ENCODE results near the gene JPT1. TPM values are rescaled to one million over a fixed set of nuclear protein-coding genes. Genes with fewer than 3 reads are reported as not detected.

The JPT1 gene
- polyA plus RNA-seq, 4 donors: 85.8 to 108 (median 93.7) TPM

GRCh38 chr17:75109407-75110233, 44.7 kb downstream of the JPT1 start, which contains the start of gene ARMC7:
TSS of gene ARMC7 (plus strand) at chr17:75109969. CDS start at chr17:75110289, 320 bp downstream.
- peak in 1 of 4 donors; percentile 64 for DNase-seq (ENCODE audit: low read depth in 4 of 4, low spot score in 2 of 4)

DNA sequence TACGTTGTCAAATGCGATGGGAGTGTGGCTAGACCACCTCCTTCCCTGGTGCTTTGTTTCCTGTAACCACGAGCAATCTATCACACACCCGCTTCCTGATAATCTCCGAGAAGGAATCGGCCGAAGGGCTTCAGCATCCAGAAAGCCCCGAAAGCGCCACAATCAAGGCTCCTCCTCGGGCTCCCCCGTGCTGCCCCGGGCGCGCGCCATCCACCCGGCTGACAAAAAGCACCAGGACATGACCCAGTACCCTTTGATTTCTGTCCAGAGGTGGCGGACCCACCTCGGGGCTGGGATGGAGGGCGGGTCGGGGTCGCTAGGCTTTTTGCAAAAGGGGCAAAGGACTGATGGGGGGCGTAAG, 45.3 kb downstream of the JPT1 start:
- DNase-seq (ENCODE audit: low read depth in 4 of 4, low spot score in 2 of 4): no peak

DNA sequence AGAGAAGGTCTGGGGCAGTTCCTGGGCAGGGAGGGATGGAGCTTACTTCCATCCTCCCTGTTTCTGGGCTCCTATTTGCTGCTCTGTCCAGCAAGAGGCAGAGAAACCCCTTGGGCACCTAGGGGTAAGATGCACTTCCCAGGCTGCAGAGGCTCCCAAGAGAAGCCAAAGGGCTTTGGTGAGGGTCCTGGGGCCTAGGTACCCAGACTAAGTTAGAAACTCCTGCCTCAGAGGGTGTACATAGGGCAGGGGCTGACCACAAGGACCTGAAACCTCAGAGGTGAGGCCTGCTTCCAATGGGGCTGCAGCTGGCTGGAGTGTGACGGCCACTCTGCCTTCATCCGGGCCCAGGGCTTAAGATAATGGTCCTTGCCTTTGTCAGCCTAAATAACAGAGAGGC, 46.1 kb downstream of the JPT1 start:
- DNase-seq (ENCODE audit: low read depth in 4 of 4, low spot score in 2 of 4): no peak

GRCh38 chr17:75105126-75106080, 48.9 kb downstream of the JPT1 start:
- no peak for DNase-seq (ENCODE audit: low read depth in 4 of 4, low spot score in 2 of 4)

DNA sequence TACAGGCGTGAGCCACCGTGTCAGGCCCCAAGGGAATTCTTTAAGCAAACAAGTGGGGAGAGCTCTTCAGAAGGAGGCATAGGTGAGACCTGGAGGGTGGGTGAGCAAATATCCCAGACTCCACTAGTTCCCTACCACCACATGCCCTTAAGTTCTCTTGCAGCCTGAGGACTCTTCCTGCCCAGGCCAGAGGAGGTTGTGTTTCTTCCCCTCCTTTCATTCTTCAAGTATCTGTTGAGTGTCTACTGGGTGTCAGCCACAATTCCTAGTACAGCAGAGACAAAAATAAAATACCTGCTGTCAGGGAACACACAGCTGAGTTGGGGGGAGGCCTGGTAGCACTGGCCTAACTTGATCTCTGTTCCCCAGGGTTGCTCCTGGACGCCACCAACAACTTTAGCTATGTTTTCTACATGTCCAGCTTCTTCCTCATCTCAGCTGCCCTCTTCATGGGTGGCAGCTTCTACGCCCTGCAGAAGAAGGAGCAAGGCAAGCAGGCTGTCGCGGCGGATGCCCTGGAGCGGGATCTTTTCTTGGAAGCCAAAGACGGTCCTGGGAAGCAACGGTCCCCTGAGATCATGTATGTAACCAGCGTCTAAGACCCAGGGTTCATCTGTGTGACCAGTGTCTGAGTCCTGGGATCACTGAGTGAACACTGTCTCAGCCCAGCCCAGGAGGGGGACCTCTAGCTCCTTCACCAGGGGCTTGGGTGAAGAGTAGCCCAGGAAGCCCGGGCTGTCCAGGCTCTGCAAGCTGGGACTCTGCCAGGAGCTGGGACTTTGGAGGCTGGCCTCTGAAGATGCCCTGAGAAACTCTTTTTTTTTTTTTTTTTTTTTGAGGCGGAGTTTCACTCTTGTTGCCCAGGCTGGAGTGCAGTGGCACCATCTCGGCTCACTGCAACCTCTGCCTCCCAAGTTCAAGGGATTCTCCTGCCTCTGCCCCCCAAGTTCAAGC, 50.4 kb downstream of the JPT1 start:
- no peak for DNase-seq (ENCODE audit: low read depth in 4 of 4, low spot score in 2 of 4)

DNA sequence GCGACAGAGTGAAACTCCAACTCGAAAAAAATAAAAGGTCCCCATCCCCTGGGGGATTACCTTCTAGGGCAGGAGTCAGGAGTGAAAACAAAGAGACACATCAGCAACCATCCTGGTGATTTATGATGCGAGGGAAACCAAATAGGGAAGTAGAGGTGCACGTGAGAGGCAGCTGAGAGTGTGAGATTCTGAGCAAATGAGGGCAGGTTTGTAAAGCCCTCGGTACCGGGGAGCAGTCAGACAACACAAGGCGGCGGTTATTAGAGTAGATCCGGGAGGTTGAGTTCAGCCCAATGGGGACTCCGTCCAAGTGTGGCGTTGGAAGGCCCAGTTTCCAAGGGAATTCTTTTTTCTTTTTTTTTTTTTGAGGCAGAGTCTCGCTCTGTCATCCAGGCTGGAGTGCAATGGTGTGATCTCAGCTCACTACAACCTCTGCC, 51.9 kb downstream of the JPT1 start:
- DNase-seq (ENCODE audit: low read depth in 4 of 4, low spot score in 2 of 4): no peak

DNA sequence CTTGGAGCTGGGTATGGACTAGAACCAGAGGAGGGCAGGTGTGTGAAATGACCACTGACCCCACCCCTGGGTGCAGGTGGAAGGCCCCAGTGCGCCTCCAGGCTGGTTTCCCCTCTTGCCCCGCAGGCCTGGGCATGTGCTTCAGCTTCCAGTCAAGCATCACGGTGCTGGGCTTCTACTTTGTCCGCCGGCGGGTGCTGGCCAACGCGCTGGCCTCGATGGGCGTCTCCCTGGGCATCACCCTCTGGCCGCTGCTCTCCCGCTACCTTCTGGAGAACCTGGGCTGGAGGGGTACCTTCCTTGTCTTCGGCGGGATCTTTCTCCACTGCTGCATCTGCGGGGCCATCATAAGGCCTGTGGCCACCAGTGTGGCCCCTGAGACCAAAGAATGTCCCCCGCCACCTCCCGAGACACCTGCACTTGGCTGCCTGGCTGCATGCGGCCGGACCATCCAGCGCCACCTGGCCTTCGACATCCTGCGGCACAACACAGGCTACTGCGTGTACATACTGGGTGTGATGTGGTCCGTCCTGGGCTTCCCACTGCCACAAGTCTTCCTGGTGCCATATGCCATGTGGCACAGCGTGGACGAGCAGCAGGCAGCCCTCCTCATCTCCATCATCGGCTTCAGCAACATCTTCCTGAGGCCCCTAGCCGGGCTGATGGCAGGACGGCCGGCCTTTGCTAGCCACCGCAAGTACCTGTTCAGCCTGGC, 54.3 kb downstream of the JPT1 start:
- no peak for DNase-seq (ENCODE audit: low read depth in 4 of 4, low spot score in 2 of 4)

DNA sequence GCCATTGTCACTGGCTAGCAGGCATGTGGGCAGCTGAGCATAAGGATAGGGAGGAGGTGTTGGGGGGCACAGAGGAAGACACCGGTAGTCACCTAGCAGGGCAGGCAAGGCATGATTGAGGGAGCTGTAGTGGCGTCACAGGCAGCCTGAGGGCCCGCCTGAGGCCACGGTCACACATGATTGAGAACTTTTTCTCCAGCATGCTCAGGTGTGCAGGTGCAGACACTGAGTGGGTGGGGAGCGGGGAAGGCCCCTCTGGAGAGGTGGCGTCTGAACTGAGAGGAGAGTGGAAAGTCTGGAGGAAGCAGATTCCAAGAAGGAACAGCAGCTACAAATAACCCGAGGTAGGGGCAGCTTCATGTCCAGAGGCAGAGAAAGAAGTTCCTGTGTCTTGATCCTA, 55.5 kb downstream of the JPT1 start:
- no peak for DNase-seq (ENCODE audit: low read depth in 4 of 4, low spot score in 2 of 4)

DNA sequence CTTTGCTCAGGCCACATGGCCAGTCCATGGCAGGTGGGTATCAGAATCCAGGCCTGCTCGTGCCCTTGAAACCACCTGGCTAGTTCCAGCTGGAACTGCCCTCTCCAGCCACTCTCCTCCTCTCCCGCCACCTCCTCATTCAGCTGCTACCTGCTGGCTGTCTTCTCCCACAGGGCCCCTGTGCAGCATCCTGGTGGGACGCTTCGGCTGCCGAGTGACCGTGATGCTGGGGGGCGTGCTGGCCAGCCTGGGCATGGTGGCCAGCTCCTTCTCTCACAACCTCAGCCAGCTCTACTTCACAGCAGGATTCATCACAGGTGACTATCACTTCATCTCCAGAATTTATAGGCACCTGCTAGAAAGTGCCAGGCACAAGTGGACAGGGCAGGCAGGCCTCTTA, 56.4 kb downstream of the JPT1 start:
- no peak for DNase-seq (ENCODE audit: low read depth in 4 of 4, low spot score in 2 of 4)

DNA sequence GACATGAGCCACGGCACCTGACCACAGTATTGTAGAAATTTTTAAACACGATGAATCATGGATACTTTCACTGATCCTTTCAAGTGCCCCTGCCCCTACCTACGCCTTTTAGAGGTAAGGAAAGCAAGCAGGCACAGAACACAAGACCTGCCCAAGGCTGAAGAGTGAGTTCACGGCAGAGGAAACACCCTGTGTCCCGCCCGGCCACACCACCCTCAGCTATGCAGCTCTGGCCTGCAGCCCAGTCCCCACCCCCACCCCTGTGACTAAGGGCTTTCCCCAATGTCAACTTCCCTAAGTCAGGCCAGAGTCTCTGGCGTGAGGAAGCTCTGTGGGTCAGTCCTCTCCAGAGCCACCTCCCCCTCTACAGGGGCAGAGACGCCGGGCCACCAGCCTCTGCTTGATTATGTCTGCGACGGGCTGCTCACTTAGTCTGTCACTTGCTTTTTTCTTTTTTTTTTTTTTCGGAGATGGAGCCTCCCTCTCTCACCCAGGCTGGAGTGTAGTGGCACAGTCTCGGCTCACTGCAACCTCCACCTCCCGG, 58.2 kb downstream of the JPT1 start:
- no peak for DNase-seq (ENCODE audit: low read depth in 4 of 4, low spot score in 2 of 4)

DNA sequence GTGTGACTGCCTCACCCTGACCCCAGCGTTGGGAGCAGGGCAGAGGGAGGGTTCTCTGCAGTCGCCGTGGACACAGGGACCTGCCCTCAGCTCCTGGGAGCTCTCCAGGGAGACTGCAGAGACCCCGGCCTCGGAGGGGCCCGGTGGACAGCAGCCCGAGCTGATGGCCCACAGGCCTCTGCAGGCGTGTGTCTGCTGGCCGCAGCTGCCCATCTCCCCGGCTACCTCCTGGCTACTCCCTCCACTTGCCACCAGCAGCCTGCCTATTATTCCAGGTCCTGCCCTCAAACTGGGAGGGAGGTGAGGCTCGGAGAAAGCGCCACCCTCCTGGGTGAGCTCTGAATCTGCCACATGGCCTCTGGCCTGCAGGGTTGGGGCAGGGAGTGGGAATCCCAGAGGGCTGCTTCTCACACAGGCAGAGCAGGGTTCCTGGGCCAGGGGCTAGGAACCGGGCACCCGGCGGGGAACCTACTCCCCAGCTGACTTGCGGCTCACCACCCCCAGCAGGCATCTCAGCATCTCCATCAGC, 59.4 kb downstream of the JPT1 start:
- no peak for DNase-seq (ENCODE audit: low read depth in 4 of 4, low spot score in 2 of 4)

DNA sequence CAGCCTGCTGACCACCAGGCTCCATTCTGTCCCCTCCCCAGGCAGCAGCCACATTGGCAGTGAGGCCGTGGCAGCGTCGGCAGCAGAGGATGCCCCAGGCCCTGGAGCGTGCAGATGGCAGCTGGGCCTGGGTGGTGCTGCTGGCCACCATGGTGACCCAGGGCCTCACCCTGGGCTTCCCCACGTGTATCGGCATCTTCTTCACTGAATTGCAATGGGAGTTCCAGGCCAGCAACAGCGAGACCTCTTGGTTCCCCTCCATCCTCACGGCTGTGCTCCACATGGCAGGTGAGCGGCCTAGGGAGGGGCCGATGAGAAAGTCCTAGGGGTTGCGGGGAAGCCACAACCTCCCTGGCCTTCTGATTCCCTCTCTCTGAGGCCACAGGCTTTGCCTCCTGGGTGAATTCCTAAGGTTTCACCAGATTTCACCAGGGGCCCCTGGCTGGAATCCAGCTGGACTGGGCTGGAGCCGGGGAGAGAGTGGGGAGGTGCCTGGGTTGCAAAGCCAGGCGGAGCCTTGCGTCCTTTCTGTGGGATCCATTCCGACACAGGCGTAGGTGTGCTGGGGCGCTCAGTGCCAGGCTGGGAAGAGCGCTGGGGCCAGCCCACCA, 60.7 kb downstream of the JPT1 start:
- no peak for DNase-seq (ENCODE audit: low read depth in 4 of 4, low spot score in 2 of 4)

GRCh38 chr17:75091855-75092327, 62.4 kb downstream of the JPT1 start:
- DNase-seq (ENCODE audit: low read depth in 4 of 4, low spot score in 2 of 4): no peak

- no peak for DNase-seq (ENCODE audit: low read depth in 4 of 4, low spot score in 2 of 4)
Measured at GRCh38 chr17:75090871-75091854, 63.1 kb downstream of the JPT1 start.

DNA sequence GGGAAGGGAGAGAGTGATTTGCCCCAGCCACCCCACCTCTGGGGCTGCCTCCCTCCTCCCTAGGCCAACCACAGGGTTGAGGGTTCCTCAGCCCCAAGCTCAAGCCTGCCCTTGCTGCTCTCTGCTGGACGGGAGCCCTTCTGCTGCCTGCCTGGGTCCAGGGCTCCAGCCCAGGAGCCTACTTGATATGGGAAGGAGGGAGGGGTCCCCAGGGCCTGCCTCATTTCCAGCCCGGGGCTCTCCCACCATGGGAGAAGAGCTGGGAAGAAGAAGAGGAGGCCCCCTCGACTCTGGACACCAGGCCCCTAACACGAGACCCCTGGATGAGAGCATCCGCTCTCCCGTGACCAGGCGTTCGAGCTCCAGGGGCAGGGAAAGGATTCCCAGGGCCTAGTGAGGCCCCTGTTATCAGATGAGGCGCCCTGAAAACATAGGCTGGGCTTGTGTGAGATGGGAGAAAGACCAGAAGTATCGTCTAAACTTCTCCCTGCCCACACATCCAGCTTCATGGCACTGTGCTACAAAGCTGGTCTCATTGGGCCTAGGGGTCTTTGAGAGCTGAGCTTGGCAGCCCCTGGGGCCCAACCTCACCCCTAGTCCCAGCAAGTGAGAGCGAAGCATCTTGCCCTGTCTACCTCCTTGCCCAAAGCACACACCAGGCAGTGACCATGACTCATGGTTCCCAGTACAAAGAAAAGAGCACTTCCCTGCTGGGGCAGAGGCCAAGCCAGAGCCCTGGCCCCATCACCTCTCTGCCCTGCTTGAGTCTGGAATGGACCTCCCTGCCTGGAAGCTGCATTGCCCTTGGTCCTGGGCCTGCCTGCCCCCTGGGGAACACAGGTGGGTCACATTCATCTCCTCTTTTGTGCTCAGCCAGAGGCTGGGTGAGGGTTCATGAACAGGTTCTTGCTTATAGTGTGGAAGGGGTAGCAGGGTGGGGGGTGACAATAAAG, 65.6 kb downstream of the JPT1 start:
- no peak for DNase-seq (ENCODE audit: low read depth in 4 of 4, low spot score in 2 of 4)

All from left renal cortex interstitium (tissue), 4 donors.